HUES48 (cell line): ENCODE measurements around the gene AKT2.

Experiments used
- H3K27ac ChIP-seq: one replicate; pipeline ENCODE4 v1.7.0; 2013; ENCODE audit warnings: low read depth, low read length, inconsistent platforms
- H3K27me3 ChIP-seq: 2 replicates; pipeline ENCODE4 v1.6.1; 2013; ENCODE audit warnings: mild to moderate bottlenecking, low read length; ENCODE audit not compliant: control insufficient read depth, insufficient read depth
- H3K36me3 ChIP-seq: 2 replicates; pipeline ENCODE4 v1.6.1; 2013; ENCODE audit warnings: low read length; ENCODE audit not compliant: control insufficient read depth, insufficient read depth
- H3K4me1 ChIP-seq: 2 replicates; pipeline ENCODE4 v1.6.1; 2013; ENCODE audit warnings: mild to moderate bottlenecking, low read length; ENCODE audit not compliant: control insufficient read depth, insufficient read depth
- H3K4me3 ChIP-seq: 2 replicates; pipeline ENCODE4 v1.5.1; 2013; ENCODE audit warnings: mild to moderate bottlenecking, low read depth, low read length
- H3K9ac ChIP-seq: 2 replicates; pipeline ENCODE4 v1.6.1; 2013; ENCODE audit warnings: mild to moderate bottlenecking, low read depth, low read length, moderate library complexity
- H3K9me3 ChIP-seq: 2 replicates; pipeline ENCODE4 v1.6.1; 2013; ENCODE audit warnings: low read length; ENCODE audit not compliant: control insufficient read depth, insufficient read depth

The AKT2 gene

GRCh38 chr19:40270362-40271089 lies 14.6 kb downstream of the AKT2 start:
- no peaks in the 10 kb centered on the region for H3K9me3 ChIP-seq
- no peaks in the 10 kb centered on the region for H3K27me3 ChIP-seq
- H3K4me1 ChIP-seq = peaks cover 7% of the 10 kb centered on the region; the same call in 1 of the 2 replicates
- no peak overlapping the region for H3K27ac ChIP-seq
- H3K36me3 ChIP-seq = no peaks in the 10 kb centered on the region
- H3K4me3 ChIP-seq = no peak overlapping the region
- no peak overlapping the region for H3K9ac ChIP-seq

- no peak overlapping the region for H3K9ac ChIP-seq
- H3K9me3 ChIP-seq = no peaks in the 10 kb centered on the region
- 0 out of 2 replicates have a peak, but pooled peaks cover 4% of the 10 kb centered on the region for H3K36me3 ChIP-seq
- H3K4me1 ChIP-seq = peaks cover 2% of the 10 kb centered on the region; the same call in 1 of the 2 replicates
- no peak overlapping the region for H3K4me3 ChIP-seq
- no peaks in the 10 kb centered on the region for H3K27me3 ChIP-seq
- no peak overlapping the region for H3K27ac ChIP-seq
Measured at GRCh38 chr19:40269216-40269940, 15.8 kb downstream of the AKT2 start.

- Histone ChIP-seq H3K9me3 (no peaks in the 10 kb centered on the region), H3K4me3 (no peak overlapping the region), H3K27ac (no peak overlapping the region), H3K27me3 (no peaks in the 10 kb centered on the region), H3K36me3 (peaks cover 21% of the 10 kb centered on the region), H3K4me1 (no peaks in the 10 kb centered on the region; the same call in 1 of the 2 replicates), H3K9ac (no peak overlapping the region)
Measured at GRCh38 chr19:40267601-40267997, 17.5 kb downstream of the AKT2 start.

GRCh38 chr19:40266912-40267600 lies 18.1 kb downstream of the AKT2 start:
- Histone ChIP-seq H3K4me3 (no peak overlapping the region), H3K27me3 (no peaks in the 10 kb centered on the region), H3K27ac (no peak overlapping the region), H3K4me1 (no peaks in the 10 kb centered on the region; the same call in 1 of the 2 replicates), H3K9ac (no peak overlapping the region), H3K36me3 (peaks cover 22% of the 10 kb centered on the region), H3K9me3 (no peaks in the 10 kb centered on the region)

- Histone ChIP-seq H3K9me3 (no peaks in the 10 kb centered on the region), H3K9ac (no peak overlapping the region), H3K36me3 (peaks cover 22% of the 10 kb centered on the region), H3K27ac (no peak overlapping the region), H3K4me3 (no peak overlapping the region), H3K27me3 (no peaks in the 10 kb centered on the region), H3K4me1 (no peaks in the 10 kb centered on the region; the same call in 1 of the 2 replicates)
Measured at GRCh38 chr19:40266119-40266518, 19.0 kb downstream of the AKT2 start.

- H3K27ac ChIP-seq = no peak overlapping the region
Measured at GRCh38 chr19:40265763-40266099, 19.4 kb downstream of the AKT2 start.

GRCh38 chr19:40265055-40265762 lies 19.9 kb downstream of the AKT2 start:
- Histone ChIP-seq H3K27me3 (no peaks in the 10 kb centered on the region), H3K4me1 (no peaks in the 10 kb centered on the region; the same call in 1 of the 2 replicates), H3K4me3 (no peak overlapping the region), H3K9me3 (no peaks in the 10 kb centered on the region), H3K9ac (no peak overlapping the region), H3K27ac (no peak overlapping the region), H3K36me3 (peaks cover 22% of the 10 kb centered on the region)

More at GRCh38 chr19:40265763-40266099, 19.4 kb downstream of the AKT2 start:
- Histone ChIP-seq H3K4me1 (no peaks in the 10 kb centered on the region; the same call in 1 of the 2 replicates), H3K9me3 (no peaks in the 10 kb centered on the region), H3K9ac (no peak overlapping the region), H3K27me3 (no peaks in the 10 kb centered on the region), H3K36me3 (peaks cover 22% of the 10 kb centered on the region), H3K4me3 (no peak overlapping the region)

- H3K36me3 ChIP-seq = peaks cover 22% of the 10 kb centered on the region
Measured at GRCh38 chr19:40264314-40265054, 20.7 kb downstream of the AKT2 start.

GRCh38 chr19:40263440-40264313 lies 21.5 kb downstream of the AKT2 start:
- Histone ChIP-seq H3K27ac (no peak overlapping the region), H3K9me3 (no peaks in the 10 kb centered on the region), H3K4me1 (no peaks in the 10 kb centered on the region; the same call in 1 of the 2 replicates), H3K36me3 (peaks cover 22% of the 10 kb centered on the region), H3K9ac (no peak overlapping the region), H3K27me3 (no peaks in the 10 kb centered on the region), H3K4me3 (no peak overlapping the region)

More at GRCh38 chr19:40264314-40265054, 20.7 kb downstream of the AKT2 start:
- no peak overlapping the region for H3K4me3 ChIP-seq
- H3K9ac ChIP-seq = no peak overlapping the region
- H3K4me1 ChIP-seq = no peaks in the 10 kb centered on the region; the same call in 1 of the 2 replicates
- no peaks in the 10 kb centered on the region for H3K27me3 ChIP-seq
- H3K27ac ChIP-seq = no peak overlapping the region
- H3K9me3 ChIP-seq = no peaks in the 10 kb centered on the region
